Neural cell (in vitro differentiated cells): ENCODE measurements around the gene WDR38. TPM values are rescaled to one million over a fixed set of nuclear protein-coding genes. Genes with fewer than 3 reads are reported as not detected.

Experiments
- H2AFZ ChIP-seq: fragments of 200-600, 300-800 bp; sonication (generic), shearing (Covaris generic); 2 replicates; pipeline ENCODE4 v1.6.0; 2014; ENCODE audit warnings: low read depth, mild to moderate bottlenecking, antibody characterized with exemption, low read length, moderate library complexity
- H3F3A ChIP-seq: fragments of 200-600 bp; shearing (Covaris generic); 2 replicates; pipeline ENCODE4 v1.6.1; 2016; ENCODE audit warnings: mild to moderate bottlenecking, moderate library complexity, mixed read lengths, antibody characterized with exemption, low read length; ENCODE audit not compliant: insufficient read depth, poor library complexity, severe bottlenecking
- H3K27ac ChIP-seq: fragments of 200-600, 300-800 bp; sonication (generic), shearing (Covaris generic); 2 replicates; pipeline ENCODE4 v1.5.1; 2014; ENCODE audit warnings: mild to moderate bottlenecking, low read length, moderate library complexity
- H3K27me3 ChIP-seq: fragments of 300-800, 200-600 bp; sonication (generic), shearing (Covaris generic); 2 replicates; pipeline ENCODE4 v1.6.0; 2014; ENCODE audit warnings: mild to moderate bottlenecking, low read depth, low read length, moderate library complexity; ENCODE audit not compliant: insufficient read depth
- H3K36me3 ChIP-seq: fragments of 300-800, 200-600 bp; sonication (generic), shearing (Covaris generic); 2 replicates; pipeline ENCODE4 v1.5.1; 2014; ENCODE audit warnings: mild to moderate bottlenecking, antibody characterized with exemption, low read length, moderate library complexity; ENCODE audit not compliant: insufficient read depth
- H3K4me2 ChIP-seq: fragments of 300-800, 200-600 bp; sonication (generic), shearing (Covaris generic); 2 replicates; pipeline ENCODE4 v1.6.0; 2014; ENCODE audit warnings: mild to moderate bottlenecking, low read length
- H3K4me3 ChIP-seq: fragments of 300-800, 200-600 bp; sonication (generic), shearing (Covaris generic); 2 replicates; pipeline ENCODE4 v1.5.1; 2014; ENCODE audit warnings: mild to moderate bottlenecking, low read length, moderate library complexity
- H3K79me2 ChIP-seq: fragments of 200-600 bp; shearing (Covaris generic); replicated peaks from 2 replicates; pipeline ENCODE4 v1.6.0; 2014; ENCODE audit warnings: mild to moderate bottlenecking, low read length, moderate library complexity; ENCODE audit not compliant: insufficient read depth
- H3K9ac ChIP-seq: fragments of 300-800, 200-600 bp; sonication (generic), shearing (Covaris generic); 2 replicates; pipeline ENCODE4 v1.6.1; 2016; ENCODE audit warnings: mild to moderate bottlenecking, low read length, mixed read lengths
- H3K9me2 ChIP-seq: fragments of 200-600 bp; shearing (Covaris generic); 2 replicates; pipeline ENCODE4 v1.6.1; 2016; ENCODE audit warnings: mild to moderate bottlenecking, low read length, mixed read lengths; ENCODE audit not compliant: insufficient read depth
- H3K9me3 ChIP-seq: fragments of 200-600, 300-800 bp; sonication (generic), shearing (Covaris generic); 2 replicates; pipeline ENCODE4 v1.6.1; 2016; ENCODE audit warnings: mild to moderate bottlenecking, mixed run types, low read length, moderate library complexity, mixed read lengths
- H4K20me1 ChIP-seq: fragments of 200-600 bp; shearing (Covaris generic); 2 replicates; pipeline ENCODE4 v1.6.1; 2016; ENCODE audit warnings: mild to moderate bottlenecking, mixed run types; ENCODE audit not compliant: insufficient read depth
- EP300 ChIP-seq: fragments of 450-650 bp; conservative IDR thresholded peaks from 2 replicates; pipeline ENCODE4 v1.6.1; 2014; ENCODE audit warnings: antibody characterized with exemption, mild to moderate bottlenecking, moderate library complexity; ENCODE audit not compliant: poor library complexity, severe bottlenecking
- EZH2 ChIP-seq: fragments of 200-600, 300-800 bp; shearing (Covaris generic), sonication (generic); IDR thresholded peaks from 2 replicates; pipeline ENCODE4 v1.6.1; 2014; ENCODE audit warnings: antibody characterized with exemption, low read length, borderline replicate concordance, mild to moderate bottlenecking; ENCODE audit not compliant: insufficient read depth, poor library complexity, severe bottlenecking
- MXI1 ChIP-seq: fragments of 450-650 bp; conservative IDR thresholded peaks from 2 replicates; pipeline ENCODE4 v1.6.1; 2014; ENCODE audit warnings: antibody characterized with exemption, mild to moderate bottlenecking; ENCODE audit not compliant: poor library complexity, severe bottlenecking
- POLR2AphosphoS5 ChIP-seq: IDR thresholded peaks from 2 replicates; pipeline ENCODE4 v1.6.1; 2012
- RAD21 ChIP-seq: fragments of 450-650 bp; conservative IDR thresholded peaks from 2 replicates; pipeline ENCODE4 v1.6.1; 2014; ENCODE audit warnings: antibody characterized with exemption, mild to moderate bottlenecking, moderate library complexity
- SMC3 ChIP-seq: fragments of 450-650 bp; conservative IDR thresholded peaks from 2 replicates; pipeline ENCODE4 v1.6.1; 2014; ENCODE audit warnings: antibody characterized with exemption, mild to moderate bottlenecking, moderate library complexity; ENCODE audit not compliant: poor library complexity
- TAF1 ChIP-seq: IDR thresholded peaks from 2 replicates; pipeline ENCODE4 v1.6.1; 2012; ENCODE audit warnings: low read depth
- polyA plus RNA-seq: library from polyadenylated mRNA; depleted of rRNA; stranded (reverse); fragments of >200 nt; gene quantifications from 2 replicates; pipeline ENCODE4 v1.2.3, GENCODE V29; 2014
- TF ChIP-seq, protein P1 (sequence below): fragments of 450-650 bp; IDR thresholded peaks from 2 replicates; pipeline ENCODE4 v1.5.1; 2014; ENCODE audit warnings: antibody characterized with exemption, mild to moderate bottlenecking, moderate library complexity; ENCODE audit not compliant: poor library complexity, severe bottlenecking
- TF ChIP-seq, protein P2 (sequence below): IDR thresholded peaks from 2 replicates; pipeline ENCODE4 v1.6.1; 2012; ENCODE audit warnings: borderline replicate concordance

WDR38 gene
- polyA plus RNA-seq, 1 donor from 2014 or later, result not detected

DNA sequence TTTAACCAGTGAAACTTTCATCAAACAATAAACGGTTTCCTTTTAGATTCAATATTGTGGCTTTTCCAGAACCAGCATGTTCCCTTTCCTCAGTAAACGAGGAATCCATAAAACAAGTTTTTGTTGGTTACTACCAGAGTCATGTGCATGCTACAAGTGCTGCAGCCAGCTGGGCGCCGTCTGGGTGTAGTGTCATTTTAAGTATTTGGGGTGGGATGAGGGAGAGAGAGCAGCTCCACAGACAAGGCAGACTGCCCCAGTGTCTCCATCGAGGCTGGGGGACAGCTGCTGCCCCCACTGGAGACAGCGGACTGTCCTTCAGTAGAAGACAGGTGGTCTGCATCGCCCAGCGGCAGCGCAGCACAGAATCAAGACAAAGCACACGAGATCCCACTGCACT is 26.0 kb downstream of the WDR38 start:
- peaks cover 4% of the 10 kb centered on the region for H3K36me3 ChIP-seq
- H3K9ac ChIP-seq, result no peak overlapping the region
- no peaks in the 10 kb centered on the region for H3F3A ChIP-seq
- H3K9me2 ChIP-seq, result no peaks in the 10 kb centered on the region
- no peak overlapping the region for H3K4me2 ChIP-seq
- no peak overlapping the region for H3K4me3 ChIP-seq
- H3K27me3 ChIP-seq, result no peaks in the 10 kb centered on the region
- H2AFZ ChIP-seq, result no peak overlapping the region
- no peaks in the 10 kb centered on the region for H3K79me2 ChIP-seq
- H3K27ac ChIP-seq, result no peak overlapping the region
- H4K20me1 ChIP-seq, result no peaks in the 10 kb centered on the region
- H3K9me3 ChIP-seq, result no peaks in the 10 kb centered on the region
- TF ChIP-seq EP300 (no peak), SMC3 (no peak), TAF1 (no peak)

DNA sequence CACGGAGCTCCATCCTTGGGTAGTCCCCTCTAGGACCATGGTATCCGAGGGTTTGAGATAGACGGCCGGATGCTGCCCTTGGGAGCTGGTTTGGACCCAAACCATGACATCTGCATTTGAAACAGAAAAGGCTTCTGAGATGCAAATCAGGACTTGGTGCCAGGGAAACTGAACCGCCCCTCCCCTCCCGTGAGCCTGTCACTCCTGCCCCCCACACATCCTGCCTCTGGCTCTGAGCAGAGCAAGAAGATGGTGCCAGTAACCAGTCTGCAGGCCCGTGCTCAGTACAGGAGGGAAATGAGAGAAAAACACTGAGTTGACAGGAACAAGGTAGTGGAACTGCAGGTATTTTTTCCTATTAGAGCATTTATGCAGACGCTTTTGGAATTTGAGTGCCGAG is 27.2 kb downstream of the WDR38 start:
- Histone ChIP-seq H3K9me3 (no peaks in the 10 kb centered on the region), H3K4me3 (no peak overlapping the region), H3K27me3 (no peaks in the 10 kb centered on the region), H3K4me2 (no peak overlapping the region), H3K9me2 (no peaks in the 10 kb centered on the region), H3K9ac (no peak overlapping the region), H4K20me1 (no peaks in the 10 kb centered on the region), H3F3A (no peaks in the 10 kb centered on the region), H3K27ac (no peak overlapping the region), H3K79me2 (no peaks in the 10 kb centered on the region), H2AFZ (no peak overlapping the region), H3K36me3 (peaks cover 4% of the 10 kb centered on the region)
- TF ChIP-seq, protein P1, sequence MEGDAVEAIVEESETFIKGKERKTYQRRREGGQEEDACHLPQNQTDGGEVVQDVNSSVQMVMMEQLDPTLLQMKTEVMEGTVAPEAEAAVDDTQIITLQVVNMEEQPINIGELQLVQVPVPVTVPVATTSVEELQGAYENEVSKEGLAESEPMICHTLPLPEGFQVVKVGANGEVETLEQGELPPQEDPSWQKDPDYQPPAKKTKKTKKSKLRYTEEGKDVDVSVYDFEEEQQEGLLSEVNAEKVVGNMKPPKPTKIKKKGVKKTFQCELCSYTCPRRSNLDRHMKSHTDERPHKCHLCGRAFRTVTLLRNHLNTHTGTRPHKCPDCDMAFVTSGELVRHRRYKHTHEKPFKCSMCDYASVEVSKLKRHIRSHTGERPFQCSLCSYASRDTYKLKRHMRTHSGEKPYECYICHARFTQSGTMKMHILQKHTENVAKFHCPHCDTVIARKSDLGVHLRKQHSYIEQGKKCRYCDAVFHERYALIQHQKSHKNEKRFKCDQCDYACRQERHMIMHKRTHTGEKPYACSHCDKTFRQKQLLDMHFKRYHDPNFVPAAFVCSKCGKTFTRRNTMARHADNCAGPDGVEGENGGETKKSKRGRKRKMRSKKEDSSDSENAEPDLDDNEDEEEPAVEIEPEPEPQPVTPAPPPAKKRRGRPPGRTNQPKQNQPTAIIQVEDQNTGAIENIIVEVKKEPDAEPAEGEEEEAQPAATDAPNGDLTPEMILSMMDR, result no peak
- TF ChIP-seq, protein P2, sequence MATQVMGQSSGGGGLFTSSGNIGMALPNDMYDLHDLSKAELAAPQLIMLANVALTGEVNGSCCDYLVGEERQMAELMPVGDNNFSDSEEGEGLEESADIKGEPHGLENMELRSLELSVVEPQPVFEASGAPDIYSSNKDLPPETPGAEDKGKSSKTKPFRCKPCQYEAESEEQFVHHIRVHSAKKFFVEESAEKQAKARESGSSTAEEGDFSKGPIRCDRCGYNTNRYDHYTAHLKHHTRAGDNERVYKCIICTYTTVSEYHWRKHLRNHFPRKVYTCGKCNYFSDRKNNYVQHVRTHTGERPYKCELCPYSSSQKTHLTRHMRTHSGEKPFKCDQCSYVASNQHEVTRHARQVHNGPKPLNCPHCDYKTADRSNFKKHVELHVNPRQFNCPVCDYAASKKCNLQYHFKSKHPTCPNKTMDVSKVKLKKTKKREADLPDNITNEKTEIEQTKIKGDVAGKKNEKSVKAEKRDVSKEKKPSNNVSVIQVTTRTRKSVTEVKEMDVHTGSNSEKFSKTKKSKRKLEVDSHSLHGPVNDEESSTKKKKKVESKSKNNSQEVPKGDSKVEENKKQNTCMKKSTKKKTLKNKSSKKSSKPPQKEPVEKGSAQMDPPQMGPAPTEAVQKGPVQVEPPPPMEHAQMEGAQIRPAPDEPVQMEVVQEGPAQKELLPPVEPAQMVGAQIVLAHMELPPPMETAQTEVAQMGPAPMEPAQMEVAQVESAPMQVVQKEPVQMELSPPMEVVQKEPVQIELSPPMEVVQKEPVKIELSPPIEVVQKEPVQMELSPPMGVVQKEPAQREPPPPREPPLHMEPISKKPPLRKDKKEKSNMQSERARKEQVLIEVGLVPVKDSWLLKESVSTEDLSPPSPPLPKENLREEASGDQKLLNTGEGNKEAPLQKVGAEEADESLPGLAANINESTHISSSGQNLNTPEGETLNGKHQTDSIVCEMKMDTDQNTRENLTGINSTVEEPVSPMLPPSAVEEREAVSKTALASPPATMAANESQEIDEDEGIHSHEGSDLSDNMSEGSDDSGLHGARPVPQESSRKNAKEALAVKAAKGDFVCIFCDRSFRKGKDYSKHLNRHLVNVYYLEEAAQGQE, result no peak
- TF ChIP-seq POLR2AphosphoS5 (no peak), MXI1 (no peak), TAF1 (no peak), EP300 (no peak), SMC3 (no peak), EZH2 (no peak), RAD21 (no peak)
